HG02852 (cell line): ENCODE measurements around the gene EEF1AKMT3.

Source experiments
- ATAC-seq: cut with Tn5 transposase; IDR thresholded peaks from one replicate; pipeline ENCODE4 v1.9.1; 2021; ENCODE audit warnings: mild to moderate bottlenecking, moderate library complexity; ENCODE audit not compliant: unreplicated experiment

EEF1AKMT3 gene

DNA sequence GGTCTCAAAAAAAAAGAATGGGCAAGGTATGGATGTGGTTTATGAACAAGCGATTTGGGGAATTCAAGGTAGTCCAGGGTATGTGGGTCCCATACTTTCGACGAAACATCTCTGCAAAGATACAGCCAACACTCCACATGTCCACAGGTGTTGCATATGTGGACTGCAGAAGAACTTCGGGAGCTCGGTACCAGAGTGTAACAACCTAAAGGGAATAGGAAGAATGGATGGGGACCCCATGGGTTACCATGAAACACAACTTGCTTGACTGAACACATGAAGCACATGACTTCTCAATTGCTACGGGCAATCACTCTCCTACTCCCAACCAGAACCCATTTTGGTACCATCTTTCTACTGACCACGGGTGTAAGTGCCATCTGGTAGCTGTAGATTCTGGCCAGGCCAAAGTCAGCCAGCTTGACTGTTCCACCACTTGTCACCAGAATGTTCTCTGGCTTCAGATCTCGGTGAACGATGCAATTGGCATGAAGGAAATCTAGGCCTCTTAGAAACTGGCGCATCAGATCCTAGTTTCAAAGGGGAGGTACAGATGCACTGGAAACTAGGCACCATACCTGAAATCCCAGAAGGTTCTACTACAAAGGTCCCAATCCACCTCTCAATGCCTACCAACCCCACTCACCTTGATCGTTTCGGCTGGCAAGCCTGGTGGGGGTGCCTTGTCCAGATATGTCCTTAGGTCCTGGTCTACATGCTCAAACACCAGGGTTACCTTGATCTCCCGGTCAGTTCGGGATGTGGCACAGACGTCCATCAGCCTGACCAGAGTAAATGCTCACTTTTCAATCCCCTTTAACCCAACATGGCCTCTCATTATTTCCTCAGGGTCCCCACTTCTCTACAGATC, 21.6 kb upstream of the EEF1AKMT3 start:
- no peak for ATAC-seq

GRCh38 chr12:57751432-57751787, 21.0 kb upstream of the EEF1AKMT3 start:
- no peak for ATAC-seq

DNA sequence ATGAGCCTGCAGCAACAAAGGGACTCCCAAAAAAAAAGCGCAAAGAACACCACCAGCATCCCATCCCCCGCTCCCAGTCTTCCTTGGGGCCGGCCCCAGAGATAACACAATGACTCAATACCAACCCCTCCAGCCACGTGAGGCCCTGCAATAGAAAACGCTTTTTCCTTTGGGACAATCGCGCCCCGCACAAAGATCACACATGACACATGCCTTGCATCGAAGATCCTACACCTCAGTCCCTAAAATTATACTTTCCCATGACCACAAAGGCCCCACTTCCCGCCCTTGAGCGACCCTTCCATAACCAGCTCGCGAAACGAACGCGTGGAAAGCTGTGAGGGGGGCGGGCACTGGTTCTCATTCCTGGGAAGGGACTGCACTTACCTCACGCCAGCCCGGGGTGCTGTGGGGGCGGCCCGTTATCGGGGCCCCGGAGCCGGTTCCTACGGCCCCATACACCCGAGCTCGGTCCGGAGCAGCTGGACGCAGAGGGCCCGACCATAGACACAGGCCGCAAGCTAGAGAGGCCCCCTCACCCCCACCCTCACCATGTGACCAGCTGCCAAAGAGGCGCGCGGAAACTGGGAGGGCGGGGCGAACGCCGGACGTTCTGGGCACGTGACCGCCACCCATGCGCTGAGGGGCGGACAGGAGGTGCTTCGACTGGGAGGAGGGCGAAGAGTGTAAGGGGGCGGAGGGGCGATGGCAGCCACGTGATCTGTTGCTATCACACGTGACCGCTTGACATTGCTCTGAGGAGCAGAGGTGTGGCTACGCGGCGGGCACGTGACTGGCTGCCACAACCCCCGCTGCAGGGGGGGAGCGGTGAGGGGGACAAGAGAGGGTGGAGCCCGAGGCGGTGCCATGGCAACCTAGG, 20.4 kb upstream of the EEF1AKMT3 start, which contains the start of gene CDK4:
Gene CDK4, minus strand, starts transcription at position 523 of the 880 bp plus-strand sequence. CDS start 593 bp downstream, outside the sequence.
- peak; percentile 63 for ATAC-seq

DNA sequence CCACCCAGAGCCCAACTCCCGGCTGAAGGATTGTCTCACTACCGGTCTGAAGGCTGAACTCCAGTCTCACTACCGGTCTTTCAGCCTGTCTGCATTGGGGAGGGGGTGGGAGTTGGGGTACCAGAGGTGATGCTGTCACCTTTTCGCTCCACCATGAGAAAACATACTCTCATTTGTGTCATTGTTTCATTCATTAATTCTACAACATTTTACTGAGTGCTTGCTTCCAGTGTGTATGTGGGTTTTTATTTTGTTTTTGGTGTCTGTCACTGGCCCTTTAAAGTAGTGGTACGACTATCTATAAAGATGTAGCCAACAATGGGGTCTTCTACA, 19.8 kb upstream of the EEF1AKMT3 start:
- ATAC-seq, result no peak

GRCh38 chr12:57753756-57754337, 18.6 kb upstream of the EEF1AKMT3 start:
- no peak for ATAC-seq

DNA sequence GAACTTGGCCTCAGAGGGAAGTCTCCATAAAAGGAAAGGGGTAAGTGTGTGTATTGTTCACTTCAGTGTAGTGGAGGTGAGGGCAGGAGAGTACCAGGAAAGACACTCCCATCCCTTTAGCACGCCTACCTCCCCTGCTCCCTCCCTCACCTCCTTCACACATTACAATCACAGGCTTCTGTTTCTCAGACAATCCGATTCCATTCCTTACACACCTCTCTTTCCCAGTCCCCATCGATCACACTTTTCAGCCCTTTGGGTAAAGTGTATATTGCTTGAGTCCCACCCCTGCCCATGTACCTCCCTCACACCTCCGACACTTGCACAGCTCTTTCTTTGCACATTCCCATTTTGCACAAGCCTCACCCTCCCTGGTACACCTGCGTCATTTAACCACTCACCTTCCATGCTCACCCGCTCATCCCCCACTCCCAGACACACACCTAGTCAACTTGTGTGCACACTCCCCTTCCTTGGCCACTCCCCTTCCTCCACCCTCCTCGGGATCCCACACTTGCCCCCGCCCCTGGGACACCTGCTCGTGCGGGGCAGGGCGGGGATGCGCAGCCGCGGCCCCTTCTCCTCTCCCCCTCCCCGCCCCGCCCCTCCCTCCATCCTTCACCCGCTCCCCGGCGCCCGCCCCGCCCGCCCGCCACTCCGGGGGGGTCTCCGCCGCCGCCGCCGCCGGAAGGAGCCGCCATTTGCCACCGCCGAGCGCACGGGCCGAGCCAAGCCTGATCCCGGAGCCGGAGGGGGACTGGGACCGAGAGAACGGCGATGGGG, 17.8 kb upstream of the EEF1AKMT3 start, which contains the start of gene MARCHF9:
Gene MARCHF9, plus strand, starts transcription at position 693 of the 783 bp plus-strand sequence. CDS start 426 bp downstream, outside the sequence.
- ATAC-seq, result peak; percentile 36

GRCh38 chr12:57755194-57755453, 17.3 kb upstream of the EEF1AKMT3 start:
- ATAC-seq, result no peak

- ATAC-seq, result no peak
Observed at GRCh38 chr12:57755454-57756372, 16.7 kb upstream of the EEF1AKMT3 start.

DNA sequence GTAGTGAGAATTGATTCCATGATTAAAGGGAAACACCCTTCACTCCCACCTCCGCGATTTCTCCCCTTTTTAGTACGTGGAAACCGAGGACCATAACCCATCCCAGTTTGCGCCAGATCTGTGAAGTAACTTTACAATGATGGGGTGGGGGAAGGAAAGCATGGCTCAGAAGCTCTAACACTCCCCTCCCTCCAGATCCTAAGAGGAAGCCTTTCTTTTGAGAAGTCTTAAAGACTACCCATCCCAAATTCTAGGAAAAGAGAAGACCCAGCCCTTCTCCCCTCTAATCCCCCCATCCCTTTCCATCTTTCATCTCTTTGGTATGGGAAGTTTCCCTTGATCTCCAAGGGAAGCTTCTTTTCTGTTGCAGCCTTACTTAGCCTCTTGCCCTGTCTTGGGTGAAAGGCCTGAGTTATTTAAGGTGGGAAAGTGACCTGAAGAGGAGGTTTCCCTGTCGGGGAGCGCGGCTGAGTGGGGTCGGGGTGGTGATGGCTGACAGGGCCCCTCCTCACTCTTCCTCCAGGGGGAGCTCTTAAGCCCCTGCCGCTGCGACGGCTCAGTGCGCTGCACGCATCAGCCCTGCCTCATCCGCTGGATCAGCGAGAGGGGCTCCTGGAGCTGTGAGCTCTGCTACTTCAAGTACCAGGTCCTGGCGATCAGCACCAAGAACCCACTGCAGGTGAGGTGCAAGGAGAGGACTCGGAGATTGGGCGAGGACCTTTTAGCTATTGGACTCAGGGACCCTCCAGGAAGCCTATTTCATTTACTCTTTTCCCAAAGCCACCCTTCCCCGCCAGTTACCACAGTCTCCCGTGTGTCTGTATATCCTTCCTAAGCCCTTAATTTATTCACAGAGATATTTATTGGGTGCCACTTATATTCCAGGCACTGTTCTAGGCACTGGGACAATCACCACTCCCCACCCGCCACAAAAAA, 15.7 kb upstream of the EEF1AKMT3 start:
- peak; percentile 18 for ATAC-seq

- ATAC-seq, result no peak
Observed at GRCh38 chr12:57757771-57758170, 14.6 kb upstream of the EEF1AKMT3 start.

- no peak for ATAC-seq
Observed at GRCh38 chr12:57758552-57759359, 13.7 kb upstream of the EEF1AKMT3 start.

- no peak for ATAC-seq
Observed at GRCh38 chr12:57759360-57759980, 12.9 kb upstream of the EEF1AKMT3 start.

GRCh38 chr12:57760347-57760982, 11.9 kb upstream of the EEF1AKMT3 start:
- ATAC-seq, result no peak

GRCh38 chr12:57761391-57761998, 10.9 kb upstream of the EEF1AKMT3 start:
- no peak for ATAC-seq

GRCh38 chr12:57762463-57762862, 10.0 kb upstream of the EEF1AKMT3 start:
- ATAC-seq, result no peak

- ATAC-seq, result no peak
Observed at GRCh38 chr12:57763881-57764661, 8.3 kb upstream of the EEF1AKMT3 start.
